ENCODE measurements around the gene LRP6. TPM values are rescaled to one million over a fixed set of nuclear protein-coding genes. Genes with fewer than 3 reads are reported as not detected.

LRP6 gene
- total RNA-seq, 1 experiment from 2014 or later: 62.4 TPM

- WGBS (ENCODE audit: extremely low coverage, insufficient read length, low lambda C conversion rate): 100% methylated on average over 1 of the region's 5 CpGs
- Histone ChIP-seq H2BK5ac (ENCODE audit: insufficient read length, low read length) (no peak overlapping the region), H3K4me1 (ENCODE audit: insufficient read depth, low read length) (no peaks in the 10 kb centered on the region), H3K23me2 (ENCODE audit: insufficient read length, low read depth, low read length, poor library complexity, severe bottlenecking) (no peaks in the 10 kb centered on the region), H3K79me2 (ENCODE audit: insufficient read depth, low read length) (peaks cover 34% of the 10 kb centered on the region), H3K27ac (ENCODE audit: insufficient read length, low read depth, low read length) (no peak overlapping the region), H3K9ac (ENCODE audit: extremely low read depth, insufficient read length, low read length) (no peak overlapping the region), H4K91ac (ENCODE audit: insufficient read length, low read depth, low read length) (no peak overlapping the region), H3K56ac (ENCODE audit: insufficient read length, low read depth, low read length) (no peak overlapping the region), H3K23ac (ENCODE audit: insufficient read length, low read depth, low read length) (no peak overlapping the region), H3K14ac (ENCODE audit: insufficient read depth, low read length) (no peak overlapping the region), H2BK15ac (ENCODE audit: low read depth, low read length) (no peak overlapping the region), H3K4ac (ENCODE audit: low read depth, low read length) (no peak overlapping the region), H3K18ac (ENCODE audit: insufficient read length, low read depth, low read length) (no peak overlapping the region), H2AFZ (ENCODE audit: low read length) (no peak overlapping the region), H3K79me1 (ENCODE audit: insufficient read depth, low read depth, low read length, poor library complexity, severe bottlenecking) (peaks cover 10% of the 10 kb centered on the region), H2AK5ac (ENCODE audit: insufficient read length, low read length) (no peak overlapping the region), H3K9me3 (ENCODE audit: control insufficient read depth, low read depth, low read length) (no peaks in the 10 kb centered on the region), H4K20me1 (ENCODE audit: control insufficient read depth, insufficient read depth, insufficient read length) (no peaks in the 10 kb centered on the region), H3K27me3 (ENCODE audit: insufficient read depth, low read length) (no peaks in the 10 kb centered on the region), H4K8ac (replicated peaks; ENCODE audit: insufficient read length, low read depth, low read length) (no peak overlapping the region), H2BK12ac (ENCODE audit: insufficient read length, low read depth, low read length) (no peak overlapping the region), H2BK120ac (ENCODE audit: low read depth, low read length, poor library complexity, severe bottlenecking) (no peak overlapping the region), H4K5ac (ENCODE audit: insufficient read length, low read depth, low read length) (no peak overlapping the region), H2BK20ac (ENCODE audit: low read depth, low read length, poor library complexity, severe bottlenecking) (no peak overlapping the region), H3T11ph (ENCODE audit: low read length) (no peak overlapping the region), H3K4me2 (ENCODE audit: insufficient read depth, insufficient read length, low read length) (no peak overlapping the region)
- Mint-ChIP-seq H3K36me3 (ENCODE audit: insufficient read depth in 1 of 3, low read depth in 3 of 3) (peaks cover 4 to 13% (median 13%) of the 10 kb centered on the region in 3 experiments; a peak in 6 of 7 replicates), H3K4me1 (peaks cover 62 to 71% of the 10 kb centered on the region in 2 experiments), H3K4me3 (no peak overlapping the region), H3K9me3 (no peaks in the 10 kb centered on the region), H3K27me3 (ENCODE audit: low read depth) (no peaks in the 10 kb centered on the region), H3K27ac (peak overlapping the region; percentile 68 to 80 (median 75); a peak in 4 of 7 replicates)
- TF ChIP-seq, protein P1, sequence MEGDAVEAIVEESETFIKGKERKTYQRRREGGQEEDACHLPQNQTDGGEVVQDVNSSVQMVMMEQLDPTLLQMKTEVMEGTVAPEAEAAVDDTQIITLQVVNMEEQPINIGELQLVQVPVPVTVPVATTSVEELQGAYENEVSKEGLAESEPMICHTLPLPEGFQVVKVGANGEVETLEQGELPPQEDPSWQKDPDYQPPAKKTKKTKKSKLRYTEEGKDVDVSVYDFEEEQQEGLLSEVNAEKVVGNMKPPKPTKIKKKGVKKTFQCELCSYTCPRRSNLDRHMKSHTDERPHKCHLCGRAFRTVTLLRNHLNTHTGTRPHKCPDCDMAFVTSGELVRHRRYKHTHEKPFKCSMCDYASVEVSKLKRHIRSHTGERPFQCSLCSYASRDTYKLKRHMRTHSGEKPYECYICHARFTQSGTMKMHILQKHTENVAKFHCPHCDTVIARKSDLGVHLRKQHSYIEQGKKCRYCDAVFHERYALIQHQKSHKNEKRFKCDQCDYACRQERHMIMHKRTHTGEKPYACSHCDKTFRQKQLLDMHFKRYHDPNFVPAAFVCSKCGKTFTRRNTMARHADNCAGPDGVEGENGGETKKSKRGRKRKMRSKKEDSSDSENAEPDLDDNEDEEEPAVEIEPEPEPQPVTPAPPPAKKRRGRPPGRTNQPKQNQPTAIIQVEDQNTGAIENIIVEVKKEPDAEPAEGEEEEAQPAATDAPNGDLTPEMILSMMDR (conservative IDR thresholded peaks at IDR 0.05): no peak
- DNase-seq: no peak
Measured at GRCh38 chr12:12240662-12241340, 26.0 kb downstream of the LRP6 start.
